Right lung (tissue), 5 donors: ENCODE data around the gene KCNN2. TPM values are rescaled to one million over a fixed set of nuclear protein-coding genes. Genes with fewer than 3 reads are reported as not detected.

Experiments
- DNase-seq, 2 donors: peaks; one replicate each; pipeline ENCODE4 v3.0.0-alpha.2; 2013
- polyA plus RNA-seq, 5 donors: library from polyadenylated mRNA; unstranded; fragments of 120-200 nt; gene quantifications; one replicate each; pipeline versions ENCODE4 v1.2.1 to v1.2.3, GENCODE V29; 2013; ENCODE audit warnings: inconsistent platforms in 1 of 5, low replicate concordance in 1 of 5; ENCODE audit not compliant: insufficient read length in 5 of 5, insufficient read depth in 1 of 5

Gene KCNN2
- polyA plus RNA-seq, 5 donors = 1.8 to 4.6 (median 3.3) TPM

DNA sequence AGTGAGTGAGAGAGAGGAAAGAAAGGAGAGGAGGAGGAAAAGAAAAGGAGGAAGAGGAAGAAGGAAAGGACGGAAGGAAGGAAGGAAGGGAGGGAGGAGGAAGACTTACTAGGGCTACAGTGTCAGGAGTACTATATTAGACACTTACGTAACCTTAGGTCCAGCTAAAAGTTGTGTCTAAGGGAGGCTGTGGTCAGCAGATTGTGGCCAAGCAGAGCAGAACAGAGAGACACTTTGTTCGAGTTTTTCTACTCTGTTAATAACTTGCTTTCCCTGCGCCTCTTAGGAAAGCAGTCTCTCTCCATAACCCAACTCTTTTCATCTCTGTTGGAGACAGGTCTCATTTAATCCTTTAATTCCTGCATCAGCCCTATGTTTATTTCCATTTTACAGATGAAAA is 138.9 kb downstream of the KCNN2 start:
- DNase-seq = no peak

DNA sequence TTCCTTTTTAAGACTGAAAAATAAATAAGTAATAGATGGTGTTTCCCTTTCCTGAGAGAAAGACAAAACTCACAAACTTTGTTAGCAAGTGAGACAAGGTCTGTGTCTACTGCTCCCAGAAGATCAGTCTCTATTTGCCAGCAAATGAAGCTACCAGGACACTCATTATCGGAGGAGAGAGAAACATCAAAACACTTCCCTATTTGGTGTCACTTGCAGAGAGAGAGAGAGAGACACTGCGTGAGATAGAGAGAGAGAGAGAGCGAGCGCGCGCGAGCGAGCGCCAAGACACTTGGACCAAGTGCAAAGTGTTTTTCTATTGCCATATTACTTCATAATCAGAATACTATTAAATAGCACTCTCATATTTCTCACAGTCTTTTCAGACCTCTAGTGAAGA is 142.7 kb downstream of the KCNN2 start:
- no peak for DNase-seq

DNA sequence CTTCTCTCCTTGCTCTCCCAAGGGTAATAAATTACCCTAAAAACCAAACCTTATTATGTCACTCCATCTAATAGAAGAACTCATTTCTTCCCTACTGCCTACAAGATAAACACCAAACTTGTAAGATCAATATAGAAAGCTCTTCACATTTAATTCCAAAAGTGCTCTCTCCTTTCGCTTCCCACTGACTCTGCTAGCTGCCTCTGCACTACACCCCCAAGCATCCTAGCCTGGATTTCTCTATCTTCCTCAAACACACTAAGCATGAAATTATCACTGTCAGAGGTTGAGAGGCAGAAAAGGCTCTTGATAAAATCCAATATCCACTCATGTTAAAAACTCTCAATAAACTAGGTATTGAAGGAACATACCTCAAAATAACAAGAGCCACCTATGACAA is 162.4 kb downstream of the KCNN2 start:
- DNase-seq = no peak

DNA sequence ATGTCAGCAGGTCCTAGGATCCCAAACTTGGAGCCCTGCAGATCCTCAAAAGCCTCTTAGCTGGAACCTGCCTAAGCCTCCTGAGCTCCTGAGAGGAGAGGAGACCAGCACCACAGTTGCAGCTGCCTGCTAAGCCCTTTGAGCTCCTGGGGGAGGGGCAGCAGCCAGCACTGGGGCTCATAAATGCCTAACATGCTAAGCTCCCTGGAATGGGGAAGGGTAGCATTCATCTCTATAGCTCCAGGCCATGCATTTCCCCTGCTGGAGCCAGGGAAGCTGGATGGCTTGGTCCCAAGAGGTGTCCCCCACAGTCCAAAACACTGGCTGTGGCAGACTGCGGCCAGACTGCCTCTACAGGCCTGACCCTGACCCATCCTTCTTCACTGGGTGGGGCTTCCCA is 182.7 kb downstream of the KCNN2 start:
- DNase-seq = no peak
